ACC112 (cell line): Measurements from ENCODE around the gene RHOT2.
A peak's percentile ranks its signal among the peaks of the same experiment; 100 is the strongest.

Experiments used
- H2AFZ ChIP-seq: fragments of 200-600 bp; sonication (generic); one replicate; pipeline ENCODE4 v1.6.0; 2017; ENCODE audit warnings: antibody characterized with exemption, low read length; ENCODE audit not compliant: unreplicated experiment
- H3K27ac ChIP-seq: fragments of 200-600 bp; sonication (generic); 2 replicates; pipeline ENCODE4 v1.5.1; 2014; ENCODE audit warnings: low read depth, mild to moderate bottlenecking, antibody characterized with exemption, low read length, moderate library complexity
- H3K27me3 ChIP-seq: fragments of 200-600 bp; sonication (generic); 2 replicates; pipeline ENCODE4 v1.6.1; 2014; ENCODE audit warnings: mild to moderate bottlenecking, antibody characterized with exemption, low read length, moderate library complexity, mixed read lengths; ENCODE audit not compliant: insufficient read depth
- H3K36me3 ChIP-seq: fragments of 200-600 bp; sonication (generic); 2 replicates; pipeline ENCODE4 v1.6.1; 2016; ENCODE audit warnings: mild to moderate bottlenecking, antibody characterized with exemption, low read length, moderate library complexity, mixed read lengths; ENCODE audit not compliant: insufficient read depth
- H3K4me1 ChIP-seq: fragments of 200-600 bp; sonication (generic); one replicate; pipeline ENCODE4 v1.6.1; 2016; ENCODE audit warnings: low read length, mixed read lengths; ENCODE audit not compliant: insufficient read depth, unreplicated experiment, control insufficient read depth
- H3K4me3 ChIP-seq: fragments of 200-600 bp; sonication (generic); 2 replicates; pipeline ENCODE4 v1.5.1; 2014; ENCODE audit warnings: mild to moderate bottlenecking, low read depth, low read length
- H3K79me2 ChIP-seq: fragments of 200-600 bp; sonication (generic); one replicate; pipeline ENCODE4 v1.6.0; 2016; ENCODE audit warnings: low read length; ENCODE audit not compliant: control insufficient read depth, unreplicated experiment, insufficient read depth

The RHOT2 gene

GRCh38 chr16:673399-673991 lies 5.6 kb downstream of the RHOT2 start:
- H3K36me3 ChIP-seq = peaks cover 17% of the 10 kb centered on the region; the same call in 1 of the 2 replicates
- H2AFZ ChIP-seq = no peak overlapping the region
- H3K27ac ChIP-seq = no peak overlapping the region
- H3K27me3 ChIP-seq = no peaks in the 10 kb centered on the region
- H3K4me3 ChIP-seq = no peak overlapping the region
- peaks cover 10% of the 10 kb centered on the region for H3K79me2 ChIP-seq
- H3K4me1 ChIP-seq = no peaks in the 10 kb centered on the region

DNA sequence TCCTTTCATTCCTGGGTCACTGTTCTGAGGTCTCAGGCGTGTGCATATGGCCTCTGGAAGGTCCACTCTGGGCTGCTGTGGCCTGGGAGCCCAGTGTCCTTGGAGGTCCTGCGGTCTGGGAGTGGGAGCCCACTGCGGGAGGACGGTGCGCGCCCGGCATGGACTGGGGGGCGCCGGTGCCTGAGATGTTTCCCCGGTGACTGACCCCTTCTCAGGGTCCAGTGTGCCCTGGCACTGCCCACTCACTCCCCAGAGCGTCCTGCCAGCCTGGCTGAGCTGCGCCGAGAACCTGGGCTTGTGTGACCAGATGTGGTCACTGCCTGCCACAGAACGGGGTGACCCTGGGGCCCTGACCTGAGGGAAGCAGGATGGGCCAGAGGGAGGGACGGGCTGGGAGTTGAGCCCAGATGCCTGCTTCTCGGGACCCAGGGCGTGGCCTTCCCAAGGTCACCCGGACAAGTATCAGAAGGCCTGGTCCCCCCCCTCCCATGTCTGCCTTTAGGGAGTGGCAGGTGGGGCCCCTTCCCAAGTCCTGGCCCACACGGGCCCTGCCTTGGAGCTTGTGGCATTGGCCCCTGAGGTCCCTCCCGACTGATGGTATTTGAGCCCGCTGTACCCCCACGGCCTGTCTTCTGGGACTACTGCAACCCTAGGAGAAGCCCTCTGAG lies 6.4 kb downstream of the RHOT2 start:
- no peak overlapping the region for H2AFZ ChIP-seq
- no peaks in the 10 kb centered on the region for H3K4me1 ChIP-seq
- H3K27me3 ChIP-seq = no peaks in the 10 kb centered on the region
- peaks cover 17% of the 10 kb centered on the region; the same call in 1 of the 2 replicates for H3K36me3 ChIP-seq
- no peak overlapping the region for H3K27ac ChIP-seq
- peaks cover 2% of the 10 kb centered on the region for H3K79me2 ChIP-seq
- no peak overlapping the region for H3K4me3 ChIP-seq

DNA sequence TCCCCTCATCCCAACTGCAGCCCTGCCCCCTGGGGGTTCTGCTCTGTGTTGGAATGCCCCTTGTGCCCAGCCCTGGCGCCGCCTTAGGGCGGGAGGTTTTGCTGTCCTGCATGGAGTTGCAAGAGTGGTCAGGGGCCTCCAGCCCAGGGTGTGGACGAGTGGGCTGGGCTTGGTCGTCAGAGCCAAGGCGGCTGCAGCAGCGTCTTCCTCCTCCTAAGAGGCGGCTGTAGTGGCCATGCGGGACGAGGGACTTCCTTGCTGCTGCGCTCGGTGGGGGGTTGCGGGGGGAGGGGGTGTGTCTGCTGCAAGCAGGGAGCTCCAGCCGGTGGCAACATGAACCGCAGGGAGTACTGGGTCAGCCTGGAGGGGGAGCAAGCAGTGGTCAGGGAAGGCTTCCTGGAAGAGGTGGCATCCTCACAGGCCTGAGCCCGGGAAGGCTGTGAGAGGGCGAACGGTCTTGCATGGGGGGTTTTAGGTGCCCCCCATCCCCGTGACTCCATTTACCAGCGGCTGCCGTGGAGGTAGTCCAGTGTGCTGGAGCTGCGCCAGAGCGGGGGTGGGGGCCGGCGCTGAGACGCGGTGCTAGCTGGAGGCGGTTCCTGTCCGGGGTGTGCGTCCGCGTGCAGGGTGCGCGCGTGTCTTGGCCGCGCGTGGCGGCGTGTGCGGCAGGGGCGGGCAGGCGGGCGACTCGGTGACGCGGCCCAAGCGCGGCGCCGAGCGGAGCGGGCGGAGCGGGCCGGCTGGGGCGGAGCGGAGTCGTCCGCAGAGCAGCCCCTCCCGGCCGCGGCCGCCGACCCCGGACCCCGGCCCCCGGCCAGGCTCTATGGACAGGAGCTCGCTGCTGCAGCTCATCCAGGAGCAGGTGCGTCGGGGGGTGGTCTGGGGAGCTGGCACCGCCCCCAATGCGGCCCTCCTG lies 7.3 kb downstream of the RHOT2 start, which contains the start of gene RHBDL1:
Gene RHBDL1 (plus strand): TSS at position 704 of the 916 bp plus-strand sequence. CDS start 120 bp downstream, at position 824.
- H3K79me2 ChIP-seq = no peaks in the 10 kb centered on the region
- H3K27me3 ChIP-seq = no peaks in the 10 kb centered on the region
- no peak within 1 kb of the TSS for H2AFZ ChIP-seq
- H3K27ac ChIP-seq = no peak within 1 kb of the TSS
- H3K4me1 ChIP-seq = no peaks in the 10 kb centered on the region
- peak within 1 kb of the TSS; percentile 54; the same call in 1 of the 2 replicates for H3K4me3 ChIP-seq
- peaks cover 15% of the 10 kb centered on the region; the same call in 1 of the 2 replicates for H3K36me3 ChIP-seq

- H3K79me2 ChIP-seq = peaks cover 7% of the 10 kb centered on the region
- no peak overlapping the region for H3K27ac ChIP-seq
- no peak overlapping the region for H2AFZ ChIP-seq
- H3K36me3 ChIP-seq = peaks cover 11% of the 10 kb centered on the region; the same call in 1 of the 2 replicates
- H3K4me1 ChIP-seq = no peaks in the 10 kb centered on the region
- no peaks in the 10 kb centered on the region for H3K27me3 ChIP-seq
- H3K4me3 ChIP-seq = no peak overlapping the region
Observed at GRCh38 chr16:675884-676564, 8.1 kb downstream of the RHOT2 start.

- Histone ChIP-seq H3K79me2 (peaks cover 12% of the 10 kb centered on the region), H3K4me1 (peaks cover 5% of the 10 kb centered on the region), H3K27ac (no peak overlapping the region), H3K4me3 (no peak overlapping the region), H2AFZ (no peak overlapping the region), H3K36me3 (peaks cover 7% of the 10 kb centered on the region; the same call in 1 of the 2 replicates), H3K27me3 (no peaks in the 10 kb centered on the region)
Observed at GRCh38 chr16:676565-676902, 8.6 kb downstream of the RHOT2 start.

GRCh38 chr16:676913-677312 lies 9.0 kb downstream of the RHOT2 start:
- Histone ChIP-seq H3K27me3 (no peaks in the 10 kb centered on the region), H3K27ac (no peak overlapping the region), H3K79me2 (peaks cover 16% of the 10 kb centered on the region), H3K4me1 (peaks cover 8% of the 10 kb centered on the region), H3K4me3 (no peak overlapping the region), H3K36me3 (peaks cover 10% of the 10 kb centered on the region; the same call in 1 of the 2 replicates), H2AFZ (no peak overlapping the region)

- H3K79me2 ChIP-seq = peaks cover 22% of the 10 kb centered on the region
- peaks cover 9% of the 10 kb centered on the region; the same call in 1 of the 2 replicates for H3K36me3 ChIP-seq
- peaks cover 14% of the 10 kb centered on the region for H3K4me1 ChIP-seq
- H3K27ac ChIP-seq = no peak overlapping the region
- no peak overlapping the region for H3K4me3 ChIP-seq
- no peak overlapping the region for H2AFZ ChIP-seq
- H3K27me3 ChIP-seq = no peaks in the 10 kb centered on the region
Observed at GRCh38 chr16:677316-678190, 9.6 kb downstream of the RHOT2 start.

DNA sequence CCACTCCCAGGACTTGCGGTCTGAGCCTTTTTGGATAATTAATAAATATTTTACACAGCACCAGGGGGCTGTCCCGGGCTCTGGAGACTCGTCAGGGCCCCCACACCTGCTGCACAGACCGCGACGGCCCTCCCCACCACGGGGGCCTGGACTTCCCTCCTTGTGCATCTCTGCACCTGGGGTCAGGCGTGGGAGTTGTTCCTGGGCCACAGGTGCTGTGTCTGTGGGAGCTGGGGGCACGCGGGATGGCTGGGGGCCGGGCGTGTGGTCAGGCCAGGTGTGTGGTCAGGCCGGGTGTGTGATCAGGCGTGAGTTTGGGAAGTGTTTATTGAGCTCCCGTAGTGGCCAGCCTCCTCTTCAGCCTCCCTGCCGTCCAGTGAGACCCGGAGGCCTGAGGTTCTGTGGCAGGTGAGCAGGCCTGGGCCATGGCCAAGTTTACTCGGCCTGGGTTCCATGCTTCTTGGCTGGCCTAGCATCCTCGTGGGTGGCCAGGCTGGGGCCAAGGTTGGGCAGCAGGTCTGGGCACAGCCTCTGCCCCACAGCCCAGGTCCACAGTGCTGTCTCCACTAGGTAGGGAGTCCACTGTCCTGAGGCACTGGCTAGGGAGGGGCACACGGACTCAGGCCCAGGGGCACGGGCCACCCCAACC lies 10.4 kb downstream of the RHOT2 start:
- H3K4me3 ChIP-seq = no peak overlapping the region
- H2AFZ ChIP-seq = no peak overlapping the region
- no peak overlapping the region for H3K27ac ChIP-seq
- H3K27me3 ChIP-seq = no peaks in the 10 kb centered on the region
- peaks cover 30% of the 10 kb centered on the region for H3K79me2 ChIP-seq
- H3K36me3 ChIP-seq = peaks cover 16% of the 10 kb centered on the region; the same call in 1 of the 2 replicates
- H3K4me1 ChIP-seq = peaks cover 20% of the 10 kb centered on the region
